HG02571 (cell line): ENCODE results near the gene ZMYM4.

Experiments
- ATAC-seq: cut with Tn5 transposase; IDR thresholded peaks from one replicate; pipeline ENCODE4 v1.9.1; 2021; ENCODE audit warnings: mild to moderate bottlenecking, moderate library complexity; ENCODE audit not compliant: unreplicated experiment

ZMYM4 gene

GRCh38 chr1:35274197-35274596 is 5.7 kb downstream of the ZMYM4 start:
- no peak for ATAC-seq

GRCh38 chr1:35278886-35279554 is 10.5 kb downstream of the ZMYM4 start:
- no peak for ATAC-seq

GRCh38 chr1:35279555-35279904 is 11.0 kb downstream of the ZMYM4 start:
- no peak for ATAC-seq

GRCh38 chr1:35280006-35280405 is 11.5 kb downstream of the ZMYM4 start:
- ATAC-seq: no peak

- ATAC-seq: no peak
These were observed 13.1 kb downstream of the ZMYM4 start for GRCh38 chr1:35281565-35281964.

- no peak for ATAC-seq
These were observed 13.7 kb downstream of the ZMYM4 start for GRCh38 chr1:35282172-35282571.

GRCh38 chr1:35284852-35285251 is 16.3 kb downstream of the ZMYM4 start:
- no peak for ATAC-seq

GRCh38 chr1:35285771-35286606 is 17.5 kb downstream of the ZMYM4 start:
- no peak for ATAC-seq

- ATAC-seq: no peak
These were observed 19.5 kb downstream of the ZMYM4 start for GRCh38 chr1:35287807-35288640.

- no peak for ATAC-seq
These were observed 20.3 kb downstream of the ZMYM4 start for GRCh38 chr1:35288761-35289160.

GRCh38 chr1:35290452-35290851 is 21.9 kb downstream of the ZMYM4 start:
- ATAC-seq: no peak

- ATAC-seq: no peak
These were observed 26.3 kb downstream of the ZMYM4 start for GRCh38 chr1:35294809-35295208.

- no peak for ATAC-seq
These were observed 29.4 kb downstream of the ZMYM4 start for GRCh38 chr1:35297886-35298285.

- ATAC-seq: no peak
These were observed 30.0 kb downstream of the ZMYM4 start for GRCh38 chr1:35298464-35298863.

- ATAC-seq: no peak
These were observed 31.9 kb downstream of the ZMYM4 start for GRCh38 chr1:35300376-35300775.

GRCh38 chr1:35301674-35302392 is 33.3 kb downstream of the ZMYM4 start:
- ATAC-seq: no peak

- no peak for ATAC-seq
These were observed 36.9 kb downstream of the ZMYM4 start for GRCh38 chr1:35305383-35305782.

- no peak for ATAC-seq
These were observed 47.1 kb downstream of the ZMYM4 start for GRCh38 chr1:35315649-35316048.

GRCh38 chr1:35316264-35316663 is 47.8 kb downstream of the ZMYM4 start:
- no peak for ATAC-seq

- ATAC-seq: no peak
These were observed 51.6 kb downstream of the ZMYM4 start for GRCh38 chr1:35319988-35320713.
